ENCODE data around the gene ADGRG6. TPM values are rescaled to one million over a fixed set of nuclear protein-coding genes. Genes with fewer than 3 reads are reported as not detected.

ADGRG6 gene
- total and polyA plus RNA-seq, 3 donors from 2014 or later = 5.1 to 10.6 (median 7.2) TPM

- H3K36me3 ChIP-seq (ENCODE audit: low read depth, missing control alignments) = no peaks in the 10 kb centered on the region
- H3K4me3 ChIP-seq = no peak overlapping the region
- TF ChIP-seq CTCF (IDR thresholded peaks at IDR 0.05) (no peak), POLR2A (IDR thresholded peaks at IDR 0.05) (no peak)
- intact Hi-C loops (cut with DNase I; ENCODE audit: low total_unique reads) = no loop called here
- no peaks in the 10 kb centered on the region for H3K27me3 ChIP-seq
- H3K4me1 ChIP-seq = no peaks in the 10 kb centered on the region
- H3K9me3 ChIP-seq = no peaks in the 10 kb centered on the region
- H3K27ac ChIP-seq = no peak overlapping the region
- 93 to 97% methylated on average over 2 of the region's 2 CpGs for WGBS, 2 donors
- no peak for DNase-seq
Observed at GRCh38 chr6:142339113-142339512, 37.3 kb downstream of the ADGRG6 start.

- Histone ChIP-seq H3K27me3 (no peaks in the 10 kb centered on the region), H3K27ac (no peak overlapping the region), H3K9me3 (no peaks in the 10 kb centered on the region), H3K4me1 (no peaks in the 10 kb centered on the region), H3K4me3 (no peak overlapping the region), H3K36me3 (ENCODE audit: low read depth, missing control alignments) (no peaks in the 10 kb centered on the region)
- TF ChIP-seq CTCF (IDR thresholded peaks at IDR 0.05) (no peak), POLR2A (IDR thresholded peaks at IDR 0.05) (no peak)
- intact Hi-C loops (cut with DNase I; ENCODE audit: low total_unique reads) = no loop called here
- 70 to 76% methylated on average over 1 of the region's 1 CpG for WGBS, 2 donors
- no peak for DNase-seq
Observed at GRCh38 chr6:142339968-142340658, 38.3 kb downstream of the ADGRG6 start.

GRCh38 chr6:142341855-142342330 lies 40.1 kb downstream of the ADGRG6 start:
- Histone ChIP-seq H3K4me1 (no peaks in the 10 kb centered on the region), H3K9me3 (no peaks in the 10 kb centered on the region), H3K36me3 (ENCODE audit: low read depth, missing control alignments) (no peaks in the 10 kb centered on the region), H3K4me3 (no peak overlapping the region), H3K27me3 (no peaks in the 10 kb centered on the region), H3K27ac (no peak overlapping the region)
- intact Hi-C loops (cut with DNase I; ENCODE audit: low total_unique reads) = no loop called here
- WGBS, 2 donors = 85 to 100% methylated on average over 2 of the region's 2 CpGs
- DNase-seq = no peak
- TF ChIP-seq CTCF (IDR thresholded peaks at IDR 0.05) (no peak), POLR2A (IDR thresholded peaks at IDR 0.05) (no peak)

DNA sequence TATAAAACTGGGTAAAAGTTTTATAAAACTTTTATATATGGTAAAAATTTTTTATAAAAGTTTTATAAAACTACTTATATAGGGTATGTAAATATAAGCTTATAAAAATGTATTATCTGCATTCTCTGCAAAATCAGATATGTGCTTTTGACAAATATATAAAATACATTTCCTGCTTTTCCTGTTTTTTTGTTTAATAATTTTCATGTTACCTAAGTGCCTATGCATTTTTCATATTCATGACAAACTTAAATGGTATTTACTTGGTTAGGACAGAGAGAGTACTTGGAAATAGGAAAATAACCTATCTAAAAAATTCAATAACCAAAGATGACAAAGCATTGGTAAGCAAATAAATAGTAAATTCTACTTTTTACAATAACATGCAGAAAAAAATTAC lies 41.2 kb downstream of the ADGRG6 start:
- intact Hi-C loops (cut with DNase I; ENCODE audit: low total_unique reads) = no loop called here
- Histone ChIP-seq H3K4me3 (no peak overlapping the region), H3K9me3 (no peaks in the 10 kb centered on the region), H3K4me1 (no peaks in the 10 kb centered on the region), H3K27ac (no peak overlapping the region), H3K36me3 (ENCODE audit: low read depth, missing control alignments) (no peaks in the 10 kb centered on the region), H3K27me3 (no peaks in the 10 kb centered on the region)
- DNase-seq = no peak
- TF ChIP-seq CTCF (IDR thresholded peaks at IDR 0.05) (no peak), POLR2A (IDR thresholded peaks at IDR 0.05) (no peak)

GRCh38 chr6:142343938-142344337 lies 42.1 kb downstream of the ADGRG6 start:
- TF ChIP-seq POLR2A (IDR thresholded peaks at IDR 0.05) = no peak
- no peak for TF ChIP-seq CTCF (IDR thresholded peaks at IDR 0.05)
- H3K27ac ChIP-seq = no peak overlapping the region
- no peaks in the 10 kb centered on the region for H3K36me3 ChIP-seq (ENCODE audit: low read depth, missing control alignments)
- intact Hi-C loops (cut with DNase I; ENCODE audit: low total_unique reads) = no loop called here
- no peak for DNase-seq
- no peaks in the 10 kb centered on the region for H3K9me3 ChIP-seq
- no peaks in the 10 kb centered on the region for H3K27me3 ChIP-seq
- 78 to 80% methylated on average over 1 of the region's 1 CpG for WGBS, 2 donors
- H3K4me1 ChIP-seq = no peaks in the 10 kb centered on the region
- H3K4me3 ChIP-seq = no peak overlapping the region
